HepG2 (cell line): ENCODE data around the gene MASTL.

Source experiments
- CBX5 ChIP-seq: sonication (generic); formaldehyde crosslinking; IDR thresholded peaks from 2 replicates; pipeline ENCODE4 v1.4.0; 2020; ENCODE audit warnings: missing genetic modification reagents, borderline replicate concordance
- CCAR2 ChIP-seq: fragments of 200-400 bp; formaldehyde crosslinking; optimal IDR thresholded peaks from 2 replicates; pipeline ENCODE3; 2018; ENCODE audit warnings: low read depth, mild to moderate bottlenecking, low read length, moderate library complexity
- HMG20B ChIP-seq: conservative IDR thresholded peaks from 2 replicates; pipeline ENCODE4 v1.6.1; 2016; ENCODE audit warnings: missing genetic modification reagents, missing compliant biosample characterization
- JUND ChIP-seq: sonication (generic); formaldehyde crosslinking; IDR thresholded peaks from 2 replicates; pipeline ENCODE4 v1.8.0; 2022; ENCODE audit warnings: mild to moderate bottlenecking, missing genetic modification reagents
- NR3C1 ChIP-seq: sonication (generic); formaldehyde crosslinking; IDR thresholded peaks from 2 replicates; pipeline ENCODE4 v1.4.0; 2020; ENCODE audit warnings: missing genetic modification reagents
- POLR2AphosphoS5 ChIP-seq: IDR thresholded peaks from 2 replicates; pipeline ENCODE4 v1.6.1; 2012; ENCODE audit warnings: low read depth, low read length
- ZNF143 ChIP-seq: sonication (generic); formaldehyde crosslinking; IDR thresholded peaks from 2 replicates; pipeline ENCODE4 v1.4.0; 2020; ENCODE audit warnings: missing genetic modification reagents
- TF ChIP-seq, protein P1 (sequence below): sonication (generic); formaldehyde crosslinking; IDR thresholded peaks from 2 replicates; pipeline ENCODE4 v1.5.0; 2020; ENCODE audit warnings: mild to moderate bottlenecking, missing genetic modification reagents, moderate library complexity
- TF ChIP-seq, protein P2 (sequence below): sonication (generic); formaldehyde crosslinking; IDR thresholded peaks from 2 replicates; pipeline ENCODE4 v1.4.0; 2020; ENCODE audit warnings: missing genetic modification reagents, borderline replicate concordance
- TF ChIP-seq, protein P3 (sequence below): IDR thresholded peaks from 2 replicates; pipeline ENCODE4 v1.6.1; 2012; ENCODE audit warnings: inconsistent platforms

DNA sequence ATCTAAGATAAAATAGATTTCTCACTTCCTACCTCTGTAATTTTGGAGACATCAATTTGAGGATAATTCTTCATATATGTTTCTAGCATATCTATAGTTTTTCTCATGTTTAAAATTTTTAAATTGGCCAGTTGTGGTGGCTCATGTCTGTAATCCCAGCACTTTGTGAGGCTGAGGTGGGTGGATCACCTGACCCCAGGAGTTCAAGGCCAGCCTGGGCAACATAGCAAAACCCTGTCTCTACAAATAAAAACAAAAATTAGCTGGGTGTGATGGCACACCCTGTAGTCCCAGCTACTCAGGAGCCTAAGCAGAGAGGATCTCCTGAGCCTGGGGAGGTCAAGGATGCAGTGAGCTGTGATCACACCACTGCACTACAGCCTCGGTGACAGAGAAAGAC, 80.6 kb downstream of the MASTL start:
- TF ChIP-seq, protein P1, sequence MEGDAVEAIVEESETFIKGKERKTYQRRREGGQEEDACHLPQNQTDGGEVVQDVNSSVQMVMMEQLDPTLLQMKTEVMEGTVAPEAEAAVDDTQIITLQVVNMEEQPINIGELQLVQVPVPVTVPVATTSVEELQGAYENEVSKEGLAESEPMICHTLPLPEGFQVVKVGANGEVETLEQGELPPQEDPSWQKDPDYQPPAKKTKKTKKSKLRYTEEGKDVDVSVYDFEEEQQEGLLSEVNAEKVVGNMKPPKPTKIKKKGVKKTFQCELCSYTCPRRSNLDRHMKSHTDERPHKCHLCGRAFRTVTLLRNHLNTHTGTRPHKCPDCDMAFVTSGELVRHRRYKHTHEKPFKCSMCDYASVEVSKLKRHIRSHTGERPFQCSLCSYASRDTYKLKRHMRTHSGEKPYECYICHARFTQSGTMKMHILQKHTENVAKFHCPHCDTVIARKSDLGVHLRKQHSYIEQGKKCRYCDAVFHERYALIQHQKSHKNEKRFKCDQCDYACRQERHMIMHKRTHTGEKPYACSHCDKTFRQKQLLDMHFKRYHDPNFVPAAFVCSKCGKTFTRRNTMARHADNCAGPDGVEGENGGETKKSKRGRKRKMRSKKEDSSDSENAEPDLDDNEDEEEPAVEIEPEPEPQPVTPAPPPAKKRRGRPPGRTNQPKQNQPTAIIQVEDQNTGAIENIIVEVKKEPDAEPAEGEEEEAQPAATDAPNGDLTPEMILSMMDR (CRISPR knock-in tag), result no peak
- no peak for TF ChIP-seq HMG20B (CRISPR knock-in tag)
- TF ChIP-seq, protein P2, sequence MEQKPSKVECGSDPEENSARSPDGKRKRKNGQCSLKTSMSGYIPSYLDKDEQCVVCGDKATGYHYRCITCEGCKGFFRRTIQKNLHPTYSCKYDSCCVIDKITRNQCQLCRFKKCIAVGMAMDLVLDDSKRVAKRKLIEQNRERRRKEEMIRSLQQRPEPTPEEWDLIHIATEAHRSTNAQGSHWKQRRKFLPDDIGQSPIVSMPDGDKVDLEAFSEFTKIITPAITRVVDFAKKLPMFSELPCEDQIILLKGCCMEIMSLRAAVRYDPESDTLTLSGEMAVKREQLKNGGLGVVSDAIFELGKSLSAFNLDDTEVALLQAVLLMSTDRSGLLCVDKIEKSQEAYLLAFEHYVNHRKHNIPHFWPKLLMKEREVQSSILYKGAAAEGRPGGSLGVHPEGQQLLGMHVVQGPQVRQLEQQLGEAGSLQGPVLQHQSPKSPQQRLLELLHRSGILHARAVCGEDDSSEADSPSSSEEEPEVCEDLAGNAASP (CRISPR knock-in tag), result no peak
- no peak for TF ChIP-seq CBX5 (CRISPR knock-in tag)
- TF ChIP-seq, protein P3, sequence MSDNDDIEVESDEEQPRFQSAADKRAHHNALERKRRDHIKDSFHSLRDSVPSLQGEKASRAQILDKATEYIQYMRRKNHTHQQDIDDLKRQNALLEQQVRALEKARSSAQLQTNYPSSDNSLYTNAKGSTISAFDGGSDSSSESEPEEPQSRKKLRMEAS, result no peak
- no peak for TF ChIP-seq ZNF143 (CRISPR knock-in tag)
- TF ChIP-seq CCAR2, result no peak
- TF ChIP-seq POLR2AphosphoS5, result no peak
- TF ChIP-seq JUND, result no peak
- no peak for TF ChIP-seq NR3C1
